Prostate gland (tissue), 2 donors: Measurements from ENCODE around the gene TOR1AIP1.

Experiments
- CTCF ChIP-seq, 4 experiments: fragments of 200-600 bp in 2 of 4; fragments of 450-650 bp in 2 of 4; sonication (generic) in 2 of 4; IDR thresholded peaks; 1 replicate in 3 of 4; 2 replicates in 1 of 4; pipeline ENCODE4 v1.5.1; 2016 to 2019; ENCODE audit warnings: antibody characterized with exemption in 4 of 4, mild to moderate bottlenecking in 2 of 4, moderate library complexity in 2 of 4
- POLR2A ChIP-seq: fragments of 450-650 bp; IDR thresholded peaks from one replicate; pipeline ENCODE4 v1.6.1; 2016; ENCODE audit warnings: antibody characterized with exemption, mild to moderate bottlenecking
- POLR2AphosphoS5 ChIP-seq: sonication (generic); formaldehyde crosslinking; IDR thresholded peaks from one replicate; pipeline ENCODE4 v1.6.1; 2017; ENCODE audit warnings: antibody characterized with exemption

- no peak for TF ChIP-seq POLR2A
- TF ChIP-seq POLR2AphosphoS5: no peak
- TF ChIP-seq CTCF (IDR thresholded peaks at IDR 0.05): no peak
Observed at GRCh38 chr1:179857009-179857408, 25.1 kb upstream of the TOR1AIP1 start.
